Activated T-cell treated with anti-CD3 and anti-CD28 coated beads, Interleukin-2, amount 50 U/mL, for 24 hours (primary cell): ENCODE results near the gene RD3L.

Experiments
- DNase-seq: peaks from one replicate; pipeline ENCODE4 v3.0.0-alpha.2; 2020
- H3K27ac Mint-ChIP-seq: 2 replicates; pipeline ENCODE4 v1.8.0; 2020; ENCODE audit warnings: mild to moderate bottlenecking, mixed read lengths
- H3K27me3 Mint-ChIP-seq: 2 replicates; pipeline ENCODE4 v1.8.0; 2020; ENCODE audit warnings: mixed read lengths
- H3K36me3 Mint-ChIP-seq: 2 replicates; pipeline ENCODE4 v1.8.0; 2020; ENCODE audit warnings: low read depth, mixed read lengths
- H3K4me1 Mint-ChIP-seq: 2 replicates; pipeline ENCODE4 v1.8.0; 2020; ENCODE audit warnings: low read depth, mixed read lengths
- H3K4me3 Mint-ChIP-seq: 2 replicates; pipeline ENCODE4 v1.8.0; 2020; ENCODE audit warnings: mild to moderate bottlenecking, moderate library complexity, mixed read lengths
- H3K9me3 Mint-ChIP-seq: 2 replicates; pipeline ENCODE4 v1.8.0; 2020; ENCODE audit warnings: mixed read lengths

The RD3L gene

GRCh38 chr14:103910984-103911383 lies 31.3 kb downstream of the RD3L start:
- Mint-ChIP-seq H3K9me3 (no peaks in the 10 kb centered on the region), H3K4me3 (no peak overlapping the region), H3K27me3 (no peaks in the 10 kb centered on the region), H3K27ac (no peak overlapping the region), H3K36me3 (peaks cover 52% of the 10 kb centered on the region), H3K4me1 (peaks cover 25% of the 10 kb centered on the region)
- no peak for DNase-seq

- peak overlapping the region; percentile 88 for H3K27ac Mint-ChIP-seq
- peaks cover 25% of the 10 kb centered on the region for H3K4me1 Mint-ChIP-seq
- H3K27me3 Mint-ChIP-seq = no peaks in the 10 kb centered on the region
- peak overlapping the region; percentile 46 for H3K4me3 Mint-ChIP-seq
- peaks cover 46% of the 10 kb centered on the region for H3K36me3 Mint-ChIP-seq
- DNase-seq = peak; percentile 77
- H3K9me3 Mint-ChIP-seq = no peaks in the 10 kb centered on the region
Observed at GRCh38 chr14:103910262-103910935, 31.9 kb downstream of the RD3L start.

- DNase-seq = no peak
- Mint-ChIP-seq H3K9me3 (no peaks in the 10 kb centered on the region), H3K4me1 (peaks cover 25% of the 10 kb centered on the region), H3K4me3 (peak overlapping the region; percentile 46), H3K36me3 (peaks cover 39% of the 10 kb centered on the region), H3K27me3 (no peaks in the 10 kb centered on the region), H3K27ac (peak overlapping the region; percentile 88)
Observed at GRCh38 chr14:103909531-103910261, 32.6 kb downstream of the RD3L start.

- Mint-ChIP-seq H3K36me3 (peaks cover 30% of the 10 kb centered on the region), H3K4me3 (no peak overlapping the region), H3K9me3 (no peaks in the 10 kb centered on the region), H3K4me1 (peaks cover 25% of the 10 kb centered on the region), H3K27me3 (no peaks in the 10 kb centered on the region), H3K27ac (peak overlapping the region; percentile 60)
- DNase-seq = no peak
Observed at GRCh38 chr14:103908580-103908979, 33.7 kb downstream of the RD3L start.

GRCh38 chr14:103905842-103906456 lies 36.4 kb downstream of the RD3L start:
- DNase-seq = peak; percentile 44
- H3K27me3 Mint-ChIP-seq = no peaks in the 10 kb centered on the region
- no peak overlapping the region for H3K27ac Mint-ChIP-seq
- H3K4me1 Mint-ChIP-seq = peaks cover 27% of the 10 kb centered on the region
- H3K9me3 Mint-ChIP-seq = no peaks in the 10 kb centered on the region
- no peak overlapping the region for H3K4me3 Mint-ChIP-seq
- peaks cover 9% of the 10 kb centered on the region for H3K36me3 Mint-ChIP-seq

GRCh38 chr14:103904493-103905107 lies 37.7 kb downstream of the RD3L start:
- Mint-ChIP-seq H3K9me3 (no peaks in the 10 kb centered on the region), H3K36me3 (peaks cover 4% of the 10 kb centered on the region)

GRCh38 chr14:103899833-103900232 lies 42.5 kb downstream of the RD3L start:
- Mint-ChIP-seq H3K9me3 (no peaks in the 10 kb centered on the region), H3K27ac (no peak overlapping the region), H3K4me3 (no peak overlapping the region), H3K27me3 (no peaks in the 10 kb centered on the region), H3K4me1 (peaks cover 3% of the 10 kb centered on the region), H3K36me3 (no peaks in the 10 kb centered on the region)
- DNase-seq = no peak

More at GRCh38 chr14:103904493-103905107, 37.7 kb downstream of the RD3L start:
- DNase-seq = no peak
- H3K27ac Mint-ChIP-seq = no peak overlapping the region
- H3K4me3 Mint-ChIP-seq = no peak overlapping the region
- H3K27me3 Mint-ChIP-seq = no peaks in the 10 kb centered on the region
- peaks cover 18% of the 10 kb centered on the region for H3K4me1 Mint-ChIP-seq

GRCh38 chr14:103899316-103899715 lies 43.0 kb downstream of the RD3L start:
- DNase-seq = no peak
- no peaks in the 10 kb centered on the region for H3K27me3 Mint-ChIP-seq
- peaks cover 3% of the 10 kb centered on the region for H3K4me1 Mint-ChIP-seq
- no peaks in the 10 kb centered on the region for H3K9me3 Mint-ChIP-seq
- no peaks in the 10 kb centered on the region for H3K36me3 Mint-ChIP-seq
- no peak overlapping the region for H3K27ac Mint-ChIP-seq
- H3K4me3 Mint-ChIP-seq = no peak overlapping the region

- Mint-ChIP-seq H3K4me1 (peaks cover 3% of the 10 kb centered on the region), H3K4me3 (no peak overlapping the region), H3K9me3 (no peaks in the 10 kb centered on the region), H3K27me3 (no peaks in the 10 kb centered on the region), H3K27ac (no peak overlapping the region), H3K36me3 (no peaks in the 10 kb centered on the region)
- no peak for DNase-seq
Observed at GRCh38 chr14:103898711-103899110, 43.6 kb downstream of the RD3L start.

GRCh38 chr14:103898204-103898603 lies 44.1 kb downstream of the RD3L start:
- Mint-ChIP-seq H3K27me3 (no peaks in the 10 kb centered on the region), H3K27ac (no peak overlapping the region), H3K4me3 (no peak overlapping the region), H3K4me1 (peaks cover 3% of the 10 kb centered on the region), H3K9me3 (no peaks in the 10 kb centered on the region), H3K36me3 (no peaks in the 10 kb centered on the region)
- no peak for DNase-seq

- Mint-ChIP-seq H3K9me3 (no peaks in the 10 kb centered on the region), H3K27ac (no peak overlapping the region), H3K36me3 (no peaks in the 10 kb centered on the region), H3K27me3 (no peaks in the 10 kb centered on the region), H3K4me1 (peaks cover 3% of the 10 kb centered on the region), H3K4me3 (no peak overlapping the region)
- DNase-seq = no peak
Observed at GRCh38 chr14:103897075-103897947, 45.0 kb downstream of the RD3L start.

GRCh38 chr14:103896578-103896977 lies 45.8 kb downstream of the RD3L start:
- no peak for DNase-seq
- Mint-ChIP-seq H3K36me3 (no peaks in the 10 kb centered on the region), H3K27me3 (no peaks in the 10 kb centered on the region), H3K4me3 (no peak overlapping the region), H3K9me3 (no peaks in the 10 kb centered on the region), H3K4me1 (peaks cover 3% of the 10 kb centered on the region), H3K27ac (no peak overlapping the region)

- Mint-ChIP-seq H3K27ac (no peak overlapping the region), H3K27me3 (no peaks in the 10 kb centered on the region), H3K9me3 (no peaks in the 10 kb centered on the region), H3K4me3 (no peak overlapping the region), H3K36me3 (no peaks in the 10 kb centered on the region), H3K4me1 (no peaks in the 10 kb centered on the region)
- no peak for DNase-seq
Observed at GRCh38 chr14:103894723-103895059, 47.6 kb downstream of the RD3L start.
